Pulmonary artery endothelial cell (primary cell): Measurements from ENCODE around the gene TRMO. TPM values are rescaled to one million over a fixed set of nuclear protein-coding genes. Genes with fewer than 3 reads are reported as not detected.
A peak's percentile ranks its signal among the peaks of the same experiment; 100 is the strongest.
"Not testable (repeated sequence)": the region's sequence is repeated elsewhere in the genome, so short reads cannot be mapped to it uniquely, and the experiment has no call there.

ENCODE experiments used
- DNase-seq: peaks from one replicate; pipeline ENCODE4 v3.0.0-alpha.2; 2011; ENCODE audit warnings: low read depth, low spot score
- total RNA-seq: library from RNA; depleted of rRNA; stranded (reverse); fragments of >200 nt; gene quantifications from 2 replicates; pipeline ENCODE4 v1.2.3, GENCODE V29; 2014

The TRMO gene
- 12.8 and 13.8 TPM in 2 replicates for total RNA-seq

GRCh38 chr9:97921959-97922724, at the start of gene TRMO:
Gene TRMO (minus strand): TSS chr9:97922500. CDS start chr9:97922493, 7 bp downstream.
- DNase-seq = peak; percentile 97

DNA sequence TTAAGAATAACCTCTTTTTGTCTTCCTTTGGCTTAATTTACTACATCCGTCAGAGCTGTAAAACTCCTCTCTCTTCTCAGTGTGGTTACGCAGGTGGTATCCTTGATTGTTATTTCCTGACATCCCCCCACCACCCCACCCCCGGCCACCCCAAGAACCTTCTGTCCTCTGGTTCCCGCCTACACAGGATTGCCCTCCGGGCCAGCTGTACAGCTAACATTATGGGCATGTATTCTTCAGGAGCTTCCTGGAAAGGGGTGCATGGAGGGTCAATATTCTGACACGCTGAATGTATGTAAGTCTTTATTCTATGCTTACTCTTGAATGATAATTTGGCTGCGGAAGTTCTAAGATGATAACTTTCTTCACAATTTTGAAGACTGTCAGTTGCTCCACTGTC, 47.9 kb upstream of the TRMO start:
- DNase-seq = no peak

GRCh38 chr9:97969014-97969413, 46.7 kb upstream of the TRMO start:
- DNase-seq = no peak

DNA sequence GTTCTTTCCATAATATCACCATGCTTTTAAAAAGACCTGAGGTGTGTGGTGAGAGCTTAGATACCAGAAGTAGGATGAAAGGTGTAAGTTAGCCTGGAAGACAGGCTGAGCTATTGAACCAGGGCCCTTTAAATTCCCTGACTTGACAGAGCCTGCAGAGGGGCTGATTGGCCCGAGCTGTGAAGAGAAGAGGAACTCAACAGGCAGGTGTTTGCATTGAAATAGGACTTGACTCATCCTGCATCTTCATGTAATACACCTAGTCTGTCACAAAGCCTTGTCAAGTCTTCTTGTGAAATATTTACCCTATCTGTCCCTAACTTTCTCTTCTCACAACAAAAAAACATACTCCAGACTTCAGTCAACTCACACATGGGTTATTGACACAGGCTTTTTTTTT, 44.2 kb upstream of the TRMO start:
- DNase-seq = no peak

- no peak for DNase-seq
Observed at GRCh38 chr9:97964901-97965300, 42.6 kb upstream of the TRMO start.

DNA sequence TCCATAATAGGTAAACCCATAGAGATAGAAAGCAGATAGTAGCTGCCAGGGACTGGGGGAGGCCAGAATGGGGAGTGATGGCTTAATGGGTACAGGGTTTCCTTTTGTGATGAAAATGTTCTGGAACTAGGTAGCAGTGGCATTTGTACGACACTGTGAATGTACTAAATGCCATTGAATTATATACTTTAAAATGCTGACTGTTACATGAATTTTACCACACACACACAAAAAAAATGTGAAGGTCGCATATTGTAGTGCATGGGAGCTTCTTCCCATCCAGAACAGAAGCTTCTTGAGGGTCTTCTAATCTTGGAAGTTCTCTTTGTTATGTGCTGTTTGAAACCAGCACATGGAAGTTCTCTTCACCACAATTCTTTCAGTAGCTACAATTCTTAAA, 40.9 kb upstream of the TRMO start:
- no peak for DNase-seq

GRCh38 chr9:97962575-97962974, 40.3 kb upstream of the TRMO start:
- no peak for DNase-seq

- no peak for DNase-seq
Observed at GRCh38 chr9:97962136-97962535, 39.8 kb upstream of the TRMO start.

GRCh38 chr9:97961361-97961760, 39.1 kb upstream of the TRMO start:
- DNase-seq = no peak

DNA sequence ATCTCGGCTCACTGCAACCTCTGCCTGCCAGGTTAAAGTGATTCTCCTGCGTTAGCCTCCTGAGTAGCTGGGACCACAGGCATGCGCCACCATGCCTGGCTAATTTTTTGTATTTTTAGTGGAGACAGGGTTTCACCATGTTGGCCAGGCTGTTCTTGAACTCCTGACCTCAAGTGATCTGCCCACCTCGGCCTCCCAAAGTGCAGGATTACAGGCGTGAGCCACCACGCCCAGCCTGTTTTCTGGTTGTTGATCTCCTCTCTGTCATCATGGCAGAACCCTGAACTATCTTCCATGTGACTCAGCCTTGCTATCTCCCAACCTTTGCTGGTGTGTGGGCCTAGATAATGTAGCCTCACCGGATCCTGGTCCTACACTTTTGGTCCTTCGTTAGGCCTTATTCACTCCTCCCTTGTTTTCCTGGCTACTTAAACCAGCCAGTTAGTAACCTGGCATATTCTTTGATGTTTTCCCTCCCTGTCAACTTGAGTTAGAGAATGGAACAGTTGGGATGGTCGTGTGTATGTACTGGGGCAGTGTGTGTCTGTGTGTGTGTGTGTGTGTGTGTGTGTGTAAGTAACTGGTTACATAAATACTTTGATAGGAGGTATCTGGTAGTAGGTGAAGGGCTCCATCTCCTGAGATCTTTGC, 38.5 kb upstream of the TRMO start:
- not testable (repeated sequence) for DNase-seq

DNA sequence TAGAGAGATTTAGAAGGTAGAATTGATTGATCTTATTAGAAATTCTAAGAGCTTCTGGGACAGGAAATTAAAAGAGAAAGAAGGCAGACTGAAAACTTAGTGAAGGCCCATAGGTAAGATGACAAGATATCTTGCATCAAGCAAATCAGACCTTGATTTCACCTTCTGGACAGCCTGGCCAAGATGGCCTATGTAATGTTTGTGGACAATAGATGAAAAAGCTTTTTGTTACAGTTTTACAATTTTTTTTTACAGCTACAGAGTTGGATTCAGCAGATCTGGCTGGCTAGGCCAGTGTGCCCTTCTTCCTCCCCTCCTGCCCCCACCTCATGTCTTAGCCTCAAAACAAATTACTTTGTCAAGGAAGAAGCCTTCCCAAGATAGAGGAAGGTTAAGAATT, 37.3 kb upstream of the TRMO start:
- no peak for DNase-seq

- DNase-seq = no peak
Observed at GRCh38 chr9:97958812-97959511, 36.7 kb upstream of the TRMO start.

- no peak for DNase-seq
Observed at GRCh38 chr9:97956331-97956730, 34.0 kb upstream of the TRMO start.

DNA sequence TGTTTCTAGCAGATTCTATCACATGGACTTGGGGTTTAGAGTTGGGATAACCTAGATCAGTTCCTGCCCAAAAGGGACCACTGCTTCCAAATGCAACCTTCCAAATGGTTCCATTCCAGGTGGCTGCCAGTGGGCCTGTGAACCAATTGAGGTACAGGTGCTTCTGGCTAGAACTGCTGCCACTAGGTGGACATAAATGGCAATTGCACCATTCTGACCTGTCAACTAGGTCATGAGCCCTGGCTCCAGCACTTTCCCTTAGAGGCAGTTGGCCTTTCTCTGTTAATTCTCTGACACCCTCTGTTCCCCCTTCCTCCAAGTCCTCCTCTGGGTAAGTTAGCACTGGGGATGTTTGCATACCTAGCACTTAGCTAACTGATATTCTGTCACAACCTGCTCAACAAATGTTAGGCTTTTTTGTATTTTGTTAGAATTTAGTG, 32.3 kb upstream of the TRMO start:
- DNase-seq = no peak

DNA sequence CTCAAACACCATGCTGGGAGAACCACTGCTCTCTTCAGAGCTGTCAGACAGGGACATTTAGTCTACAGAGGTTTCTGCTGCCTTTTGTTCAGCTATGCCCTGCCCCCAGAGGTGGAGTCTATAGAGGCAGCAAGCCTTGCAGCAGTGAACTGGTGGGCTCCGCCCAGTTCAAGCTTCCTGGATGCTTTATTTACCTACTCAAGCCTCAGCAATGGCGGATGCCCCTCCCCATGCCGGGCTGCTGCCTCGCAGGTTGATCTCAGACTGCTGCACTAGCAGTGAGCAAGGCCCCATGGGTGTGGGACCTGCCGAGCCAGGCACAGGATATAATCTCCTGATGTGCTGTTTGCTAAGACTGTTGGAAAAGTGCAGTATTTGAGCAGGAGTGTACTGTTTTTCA, 28.6 kb upstream of the TRMO start:
- DNase-seq = not testable (repeated sequence)

GRCh38 chr9:97947094-97947493, 24.8 kb upstream of the TRMO start:
- DNase-seq = not testable (repeated sequence)

GRCh38 chr9:97945470-97945869, 23.2 kb upstream of the TRMO start:
- DNase-seq = not testable (repeated sequence)

- DNase-seq = no peak
Observed at GRCh38 chr9:97944612-97945011, 22.3 kb upstream of the TRMO start.

DNA sequence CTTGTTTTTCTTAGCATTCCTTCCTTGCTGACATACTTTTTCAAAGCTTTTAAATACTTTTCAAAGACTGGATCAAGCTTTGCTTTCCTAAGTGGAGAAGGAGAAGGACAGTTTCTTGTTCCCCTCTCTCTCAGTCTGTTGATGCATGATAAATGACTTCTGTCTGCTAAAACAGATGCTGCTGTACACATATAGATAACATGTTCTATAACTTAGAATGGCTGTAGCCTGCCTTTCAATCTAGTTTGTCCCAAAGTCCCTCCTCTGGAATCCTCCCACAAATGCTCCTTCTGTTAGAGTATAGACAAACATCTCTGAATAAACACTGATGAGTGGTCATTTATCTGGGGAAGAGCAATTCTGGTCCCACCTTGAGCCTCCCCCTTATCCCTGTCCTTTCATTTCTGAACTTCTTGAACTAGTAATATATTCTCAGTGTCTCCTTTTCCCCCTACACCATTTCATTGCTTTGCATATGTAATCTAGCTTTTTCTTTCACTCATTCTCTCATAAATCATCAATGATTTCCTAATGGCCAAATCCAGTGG, 21.1 kb upstream of the TRMO start:
- no peak for DNase-seq

GRCh38 chr9:97941323-97941722, 19.0 kb upstream of the TRMO start:
- no peak for DNase-seq

DNA sequence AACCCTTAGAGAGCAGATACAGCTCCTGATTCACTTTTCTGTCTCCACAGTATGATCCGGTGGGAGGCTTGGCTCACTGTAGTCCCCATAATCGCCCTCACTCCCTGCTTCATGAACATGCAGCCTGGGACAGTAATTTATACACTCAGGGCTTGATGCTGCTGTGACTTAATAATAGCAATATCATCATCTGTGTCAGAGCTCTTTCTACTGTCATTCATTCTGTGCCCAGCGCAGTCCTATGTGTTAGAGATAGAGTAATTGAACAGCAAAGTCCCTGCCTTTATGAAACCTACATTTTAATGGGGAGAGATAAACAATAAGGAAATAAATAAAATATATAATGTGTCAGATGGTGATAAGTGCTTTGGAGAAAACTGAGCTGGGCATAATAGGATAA, 18.4 kb upstream of the TRMO start:
- no peak for DNase-seq

GRCh38 chr9:97940233-97940632, 17.9 kb upstream of the TRMO start:
- DNase-seq = no peak
